Astrocyte of the cerebellum (primary cell): Measurements from ENCODE around the gene CCND1.
"Not testable (repeated sequence)": the region's sequence is repeated elsewhere in the genome, so short reads cannot be mapped to it uniquely, and the experiment has no call there.

Source experiments
- DNase-seq: peaks from one replicate; pipeline ENCODE4 v3.0.0-alpha.2; 2011; ENCODE audit warnings: low read depth
- H3K4me3 ChIP-seq: 2 replicates; pipeline ENCODE4 v1.5.1; 2011; ENCODE audit warnings: mild to moderate bottlenecking, low read depth, low read length, moderate library complexity
- in situ Hi-C: cut with HindIII; loops from 2 replicates; pipeline ENCODE4 v1.10.0; 2017; ENCODE audit warnings: low sequenced_read_pairs
- TF ChIP-seq, protein P1 (sequence below): IDR thresholded peaks from 2 replicates; pipeline ENCODE4 v1.5.1; 2012; ENCODE audit warnings: low read length, low read depth, moderate library complexity, mild to moderate bottlenecking; ENCODE audit errors: missing control alignments

CCND1 gene

DNA sequence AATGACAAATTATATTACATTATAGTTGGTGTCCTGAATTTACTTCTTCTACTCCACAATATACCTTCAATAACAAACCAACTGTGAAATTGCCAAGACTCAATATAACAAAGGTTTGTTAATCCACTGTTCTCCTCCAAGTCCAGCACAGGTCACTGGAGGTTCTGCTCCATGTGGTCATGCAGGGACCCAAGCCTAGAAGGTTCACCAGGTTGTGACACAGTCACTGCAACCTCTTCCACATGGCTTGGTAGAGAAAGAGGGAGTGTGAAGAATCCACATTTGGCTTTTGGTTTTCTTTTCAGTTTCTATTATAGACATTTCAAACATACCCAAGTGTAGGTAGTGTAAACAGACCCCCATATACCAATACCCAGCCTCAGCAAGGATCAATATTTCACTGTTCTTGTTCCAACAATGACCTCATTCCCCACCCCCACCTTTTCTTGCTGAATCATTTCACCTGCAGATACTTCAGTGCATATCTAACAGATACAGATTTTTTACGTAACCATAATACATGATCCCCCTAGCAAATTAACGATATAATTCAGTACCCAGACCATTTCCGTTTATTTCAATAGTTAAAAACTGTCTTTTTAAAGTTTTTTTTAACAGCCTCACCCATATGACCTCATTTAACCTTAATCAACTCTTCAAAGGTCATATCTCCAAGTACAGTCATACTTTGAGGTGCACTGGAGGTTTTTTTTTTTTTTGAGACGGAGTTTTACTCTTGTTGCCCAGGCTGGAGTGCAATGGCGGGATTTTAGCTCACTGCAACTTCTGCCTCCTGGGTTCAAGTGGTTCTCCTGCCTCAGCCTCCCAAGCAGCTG is 48.7 kb downstream of the CCND1 start:
- in situ Hi-C loops, result no loop called here
- DNase-seq, result no peak
- H3K4me3 ChIP-seq, result no peak overlapping the region
- TF ChIP-seq, protein P1, sequence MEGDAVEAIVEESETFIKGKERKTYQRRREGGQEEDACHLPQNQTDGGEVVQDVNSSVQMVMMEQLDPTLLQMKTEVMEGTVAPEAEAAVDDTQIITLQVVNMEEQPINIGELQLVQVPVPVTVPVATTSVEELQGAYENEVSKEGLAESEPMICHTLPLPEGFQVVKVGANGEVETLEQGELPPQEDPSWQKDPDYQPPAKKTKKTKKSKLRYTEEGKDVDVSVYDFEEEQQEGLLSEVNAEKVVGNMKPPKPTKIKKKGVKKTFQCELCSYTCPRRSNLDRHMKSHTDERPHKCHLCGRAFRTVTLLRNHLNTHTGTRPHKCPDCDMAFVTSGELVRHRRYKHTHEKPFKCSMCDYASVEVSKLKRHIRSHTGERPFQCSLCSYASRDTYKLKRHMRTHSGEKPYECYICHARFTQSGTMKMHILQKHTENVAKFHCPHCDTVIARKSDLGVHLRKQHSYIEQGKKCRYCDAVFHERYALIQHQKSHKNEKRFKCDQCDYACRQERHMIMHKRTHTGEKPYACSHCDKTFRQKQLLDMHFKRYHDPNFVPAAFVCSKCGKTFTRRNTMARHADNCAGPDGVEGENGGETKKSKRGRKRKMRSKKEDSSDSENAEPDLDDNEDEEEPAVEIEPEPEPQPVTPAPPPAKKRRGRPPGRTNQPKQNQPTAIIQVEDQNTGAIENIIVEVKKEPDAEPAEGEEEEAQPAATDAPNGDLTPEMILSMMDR, result no peak

DNA sequence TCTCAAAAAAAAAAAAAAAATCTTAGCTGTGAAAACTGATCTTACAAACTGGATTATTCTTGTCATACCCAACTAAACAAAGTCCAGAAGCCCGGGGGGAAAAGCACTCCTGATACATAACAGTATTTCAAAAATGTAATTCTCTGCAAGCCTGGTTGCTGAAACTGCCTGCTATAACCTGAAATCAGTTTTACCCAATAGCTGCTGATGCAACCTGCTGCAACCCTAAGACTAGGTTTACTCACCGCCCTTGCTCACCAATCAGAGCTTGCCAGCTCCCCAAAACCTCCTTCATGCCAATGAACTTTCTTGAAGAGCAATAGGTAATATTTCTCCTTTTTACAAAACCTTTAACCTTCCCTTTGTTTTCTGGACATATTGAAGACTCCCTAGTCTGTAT is 50.5 kb downstream of the CCND1 start:
- TF ChIP-seq, protein P1, result no peak
- in situ Hi-C loops, result no loop called here
- H3K4me3 ChIP-seq, result no peak overlapping the region
- no peak for DNase-seq

DNA sequence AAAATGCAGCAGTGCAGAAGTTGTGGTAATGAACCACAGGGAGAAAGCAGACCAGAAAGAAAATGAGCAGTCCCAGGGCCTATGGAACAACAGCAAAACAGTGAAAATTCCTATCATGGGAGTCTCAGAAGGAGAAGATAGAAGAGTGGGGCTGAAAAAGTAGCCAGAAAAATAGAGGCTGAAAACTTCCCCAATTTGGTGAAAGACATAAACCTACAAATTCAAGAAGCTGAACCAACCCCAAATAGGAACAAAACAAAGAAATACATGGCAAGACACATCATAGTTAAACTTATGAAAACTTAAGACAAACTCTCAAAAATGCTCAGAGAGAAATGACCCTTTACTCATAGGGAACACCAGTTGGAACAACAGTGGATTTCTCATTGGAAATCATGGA is 51.5 kb downstream of the CCND1 start:
- in situ Hi-C loops, result no loop called here
- TF ChIP-seq, protein P1, result no peak
- no peak for DNase-seq
- no peak overlapping the region for H3K4me3 ChIP-seq

DNA sequence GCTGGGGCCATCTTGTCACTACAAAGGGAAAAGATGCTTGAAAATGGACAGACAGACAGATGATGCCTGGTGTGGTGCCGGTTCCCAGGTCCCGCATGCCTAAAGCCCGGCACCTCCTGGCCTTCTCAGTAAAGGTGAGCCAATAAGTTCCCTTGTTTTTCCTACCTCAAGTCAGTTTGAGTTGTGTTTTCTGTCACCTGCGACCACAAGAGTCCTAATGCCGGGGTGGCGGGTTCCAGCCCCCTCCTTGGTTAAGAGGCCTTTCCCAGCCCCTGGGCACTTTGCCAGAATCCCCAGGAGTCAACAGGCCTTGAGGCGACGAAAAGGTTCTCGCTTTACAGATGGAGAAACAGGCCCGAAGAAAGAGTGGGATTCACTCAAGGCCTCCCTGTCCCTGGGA is 53.8 kb downstream of the CCND1 start:
- in situ Hi-C loops, result no loop called here
- no peak overlapping the region for H3K4me3 ChIP-seq
- no peak for DNase-seq
- TF ChIP-seq, protein P1, result no peak

DNA sequence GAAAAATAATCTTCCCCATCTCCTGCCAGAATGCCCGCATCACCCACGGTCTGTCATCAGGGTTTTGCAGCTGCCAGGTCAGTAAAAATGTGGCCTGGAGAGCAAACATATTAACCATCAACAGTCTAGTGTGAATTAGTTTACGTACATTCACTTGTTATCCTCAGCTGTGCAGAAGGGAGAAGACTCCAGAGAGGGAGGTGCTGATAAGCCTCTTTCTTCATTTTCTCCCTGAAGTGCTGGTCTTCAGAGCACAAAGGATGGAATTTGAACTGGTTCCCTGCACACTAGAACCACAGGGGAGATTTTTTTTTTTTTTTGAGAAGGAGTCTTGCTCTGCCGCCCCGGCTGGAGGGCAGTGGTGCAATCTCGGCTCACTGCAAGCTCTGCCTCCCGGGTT is 54.6 kb downstream of the CCND1 start:
- in situ Hi-C loops, result no loop called here
- DNase-seq, result no peak
- H3K4me3 ChIP-seq, result no peak overlapping the region
- TF ChIP-seq, protein P1, result no peak

DNA sequence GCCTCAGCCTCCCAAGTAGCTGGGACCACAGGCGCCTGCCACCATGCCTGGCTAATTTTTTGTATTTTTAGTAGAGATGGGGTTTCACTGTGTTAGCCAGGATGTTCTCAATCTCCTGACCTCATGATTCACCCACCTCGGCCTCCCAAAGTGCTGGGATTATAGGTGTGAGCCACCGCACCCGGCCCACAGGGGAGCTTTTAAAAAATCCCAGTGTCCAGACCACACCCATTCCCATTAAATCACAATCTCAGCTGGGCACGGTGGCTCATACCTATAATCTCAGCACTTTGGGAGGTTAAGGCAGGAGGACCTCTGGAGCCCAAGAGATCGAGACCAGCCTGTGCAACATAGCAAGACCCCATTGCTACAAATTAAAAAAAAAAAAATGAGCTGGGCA is 55.0 kb downstream of the CCND1 start:
- DNase-seq, H3K4me3 ChIP-seq, in situ Hi-C loops: not testable (repeated sequence)

DNA sequence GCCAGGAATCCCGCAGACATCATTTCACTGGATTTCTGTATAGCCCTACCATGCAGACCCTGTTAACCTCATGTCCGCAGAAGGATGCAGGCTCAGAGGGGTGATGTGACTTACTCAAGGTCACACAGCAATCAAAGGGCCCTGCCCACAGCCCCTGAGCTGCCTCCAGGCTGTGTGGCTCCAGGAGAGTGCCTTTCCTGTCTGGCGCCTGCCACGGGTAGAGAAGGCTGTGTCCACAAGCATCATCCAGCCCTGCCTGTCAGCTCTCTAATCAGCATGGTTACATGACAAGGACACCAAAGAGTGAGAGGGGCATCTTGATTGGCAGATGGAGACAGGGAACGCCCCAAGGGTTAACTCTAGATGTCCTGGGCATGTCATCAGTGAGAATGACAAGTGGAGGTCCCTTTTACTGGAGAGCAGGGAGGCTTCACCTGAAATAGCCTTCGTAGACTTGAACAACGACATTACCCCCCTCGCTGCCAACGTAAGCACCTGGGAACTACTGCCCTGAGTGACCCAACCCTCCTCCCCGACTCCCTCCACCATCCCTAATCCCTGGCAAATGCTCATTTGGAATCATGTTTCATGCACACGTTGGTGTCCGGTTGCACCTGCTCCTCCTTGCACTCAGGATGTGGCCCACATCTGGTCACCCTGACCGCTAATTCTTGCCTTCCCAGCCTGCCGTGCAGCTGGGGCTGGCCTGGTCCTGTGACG is 56.0 kb downstream of the CCND1 start:
- no peak for DNase-seq
- TF ChIP-seq, protein P1, result no peak
- no peak overlapping the region for H3K4me3 ChIP-seq
- in situ Hi-C loops, result no loop called here
